Measurements from ENCODE around the gene NOL4L.

The NOL4L gene

DNA sequence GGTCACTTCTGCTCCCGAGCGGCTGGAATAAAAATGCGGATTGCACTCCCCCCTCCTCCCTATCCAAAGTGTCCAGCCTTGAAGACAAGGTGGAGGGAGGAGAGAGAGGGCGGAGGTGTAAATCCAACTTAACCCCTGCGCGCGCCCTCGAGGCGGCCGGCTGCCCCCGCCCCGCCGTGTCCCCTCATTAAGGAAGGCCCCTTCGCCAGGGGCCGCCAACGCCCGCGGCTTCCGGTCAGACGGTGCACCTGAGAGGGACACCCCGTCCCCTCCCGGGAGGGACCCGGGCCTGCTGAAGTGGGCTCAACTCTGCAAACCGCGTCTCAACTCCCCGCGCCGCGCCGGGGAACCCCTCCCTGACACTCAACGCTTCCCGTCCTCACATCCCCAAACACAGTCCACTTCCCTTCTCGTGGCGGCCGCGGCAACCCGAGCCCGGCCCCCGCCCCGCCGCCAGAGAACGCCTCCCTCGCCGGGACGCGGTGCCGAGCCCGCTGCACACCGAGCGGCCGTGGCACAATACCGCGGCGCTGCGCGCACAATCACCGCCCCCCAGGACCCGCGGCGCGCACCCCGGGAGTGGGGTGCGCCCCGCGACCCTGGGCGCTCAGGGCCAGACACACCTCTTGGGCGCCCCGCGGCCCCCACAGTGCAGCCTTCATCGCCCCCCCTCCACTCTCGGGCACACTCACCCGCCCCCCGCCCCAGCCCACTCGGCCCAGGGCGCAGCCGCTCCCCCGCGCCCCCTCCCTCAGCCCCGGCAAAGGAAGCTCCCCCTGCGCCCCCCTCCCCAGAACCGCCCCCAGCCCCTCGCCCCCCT, 102.5 kb downstream of the NOL4L start:
- peak; percentile 18 to 75 (median 65) for DNase-seq

DNA sequence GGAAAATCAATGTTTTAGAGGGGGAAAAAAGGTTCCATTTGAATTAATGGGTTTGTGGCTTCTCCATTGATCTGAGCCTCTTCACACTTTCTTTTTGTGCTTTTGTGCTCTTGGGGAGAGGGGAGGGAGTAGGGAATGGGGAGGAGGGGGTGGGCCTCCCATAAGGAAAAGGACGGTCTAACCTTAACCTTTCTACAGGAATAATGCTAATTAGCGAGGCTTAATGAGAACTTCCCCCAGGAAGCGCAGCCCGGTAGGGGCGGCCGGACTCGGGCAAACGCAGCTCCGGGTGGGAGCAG, 103.0 kb downstream of the NOL4L start:
- DNase-seq: no peak

GRCh38 chr20:32481311-32482142, 103.6 kb downstream of the NOL4L start:
- peak in 2 of 3 experiments; percentile 21 to 64 for DNase-seq

DNA sequence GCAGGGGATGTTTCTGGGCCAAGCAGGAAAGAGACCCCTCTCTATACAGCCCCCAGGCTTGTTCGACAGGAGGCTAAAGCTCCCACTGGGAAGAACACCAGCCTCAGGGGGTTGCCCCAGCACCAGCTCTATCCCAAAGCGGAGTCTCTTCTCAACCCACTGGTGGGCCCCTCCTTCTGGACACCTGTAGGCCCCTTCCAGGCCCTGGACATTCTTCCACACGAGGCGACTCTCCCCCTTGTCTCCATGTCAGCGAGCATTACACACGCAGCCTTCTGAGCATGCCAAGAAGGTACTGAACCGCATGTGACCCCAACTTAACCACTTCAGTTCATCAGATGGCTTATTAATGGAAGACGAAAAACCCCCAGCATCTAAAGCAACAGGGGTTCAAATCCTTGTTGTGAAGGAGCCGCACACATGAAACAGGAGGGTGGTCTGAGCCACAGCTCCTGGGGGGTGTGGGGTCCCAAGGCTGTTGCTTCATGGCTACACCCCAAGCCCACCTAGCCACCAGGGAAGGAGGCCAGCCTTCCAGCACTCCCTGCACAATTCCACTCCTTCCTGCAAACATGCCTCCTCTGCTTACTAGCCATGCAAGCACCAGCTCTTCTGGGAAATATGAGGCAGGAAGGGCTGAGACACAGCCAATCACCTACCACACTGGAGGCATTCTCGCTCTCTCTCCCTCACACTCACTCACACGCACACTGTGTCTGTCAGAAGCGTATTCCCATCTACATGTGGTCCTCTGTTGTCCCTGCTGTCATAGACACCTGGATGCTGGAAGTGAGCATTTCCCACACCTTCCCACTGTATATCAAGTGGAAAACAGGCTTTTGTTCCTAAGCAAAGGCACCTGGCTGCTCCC, 104.5 kb downstream of the NOL4L start:
- no peak for DNase-seq

- no peak for DNase-seq
Observed at GRCh38 chr20:32479697-32480171, 105.4 kb downstream of the NOL4L start.

GRCh38 chr20:32479012-32479411, 106.1 kb downstream of the NOL4L start:
- DNase-seq: no peak

GRCh38 chr20:32478576-32478975, 106.6 kb downstream of the NOL4L start:
- DNase-seq: no peak

DNA sequence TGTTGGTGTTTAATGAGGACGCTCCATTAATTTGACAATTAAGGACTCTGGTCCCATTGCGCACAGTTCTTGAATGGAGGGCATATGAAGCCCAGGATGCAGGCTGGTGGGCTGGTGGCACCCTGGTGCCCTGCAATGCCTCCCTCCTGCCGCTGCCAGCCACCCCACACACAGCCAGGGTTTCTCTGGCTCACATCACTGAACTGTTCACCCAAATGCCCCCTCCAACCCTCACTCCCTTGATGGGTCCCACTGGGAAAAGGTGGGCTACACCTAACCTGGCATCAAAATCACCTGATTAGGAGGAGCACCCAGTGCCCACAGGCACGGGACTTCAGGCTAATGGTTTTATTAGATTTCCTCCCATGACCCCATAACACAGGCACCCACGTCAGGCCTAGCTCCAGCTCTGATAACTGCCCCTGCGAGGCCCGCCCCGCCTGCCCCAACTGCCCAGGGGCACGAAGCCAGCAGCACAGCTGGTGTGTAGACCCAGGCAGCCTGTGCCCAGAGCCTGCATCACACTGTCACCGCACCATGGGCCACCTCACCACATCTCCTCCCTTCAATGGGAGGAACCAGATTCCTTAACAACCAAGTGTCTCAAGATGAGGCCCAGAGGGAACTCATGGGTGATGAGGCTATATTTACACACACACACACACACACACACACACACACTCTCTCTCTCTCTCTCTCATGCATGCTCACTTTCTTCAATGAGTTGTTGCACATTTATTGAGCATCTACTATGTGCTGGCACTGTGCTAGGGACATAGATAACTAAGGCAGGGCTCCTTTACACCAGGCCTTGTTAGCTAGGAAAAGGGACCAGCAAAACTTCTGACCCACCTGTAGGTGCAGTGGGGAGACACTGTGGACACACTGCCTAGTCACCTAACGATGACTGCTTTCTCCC, 107.3 kb downstream of the NOL4L start:
- no peak for DNase-seq

DNA sequence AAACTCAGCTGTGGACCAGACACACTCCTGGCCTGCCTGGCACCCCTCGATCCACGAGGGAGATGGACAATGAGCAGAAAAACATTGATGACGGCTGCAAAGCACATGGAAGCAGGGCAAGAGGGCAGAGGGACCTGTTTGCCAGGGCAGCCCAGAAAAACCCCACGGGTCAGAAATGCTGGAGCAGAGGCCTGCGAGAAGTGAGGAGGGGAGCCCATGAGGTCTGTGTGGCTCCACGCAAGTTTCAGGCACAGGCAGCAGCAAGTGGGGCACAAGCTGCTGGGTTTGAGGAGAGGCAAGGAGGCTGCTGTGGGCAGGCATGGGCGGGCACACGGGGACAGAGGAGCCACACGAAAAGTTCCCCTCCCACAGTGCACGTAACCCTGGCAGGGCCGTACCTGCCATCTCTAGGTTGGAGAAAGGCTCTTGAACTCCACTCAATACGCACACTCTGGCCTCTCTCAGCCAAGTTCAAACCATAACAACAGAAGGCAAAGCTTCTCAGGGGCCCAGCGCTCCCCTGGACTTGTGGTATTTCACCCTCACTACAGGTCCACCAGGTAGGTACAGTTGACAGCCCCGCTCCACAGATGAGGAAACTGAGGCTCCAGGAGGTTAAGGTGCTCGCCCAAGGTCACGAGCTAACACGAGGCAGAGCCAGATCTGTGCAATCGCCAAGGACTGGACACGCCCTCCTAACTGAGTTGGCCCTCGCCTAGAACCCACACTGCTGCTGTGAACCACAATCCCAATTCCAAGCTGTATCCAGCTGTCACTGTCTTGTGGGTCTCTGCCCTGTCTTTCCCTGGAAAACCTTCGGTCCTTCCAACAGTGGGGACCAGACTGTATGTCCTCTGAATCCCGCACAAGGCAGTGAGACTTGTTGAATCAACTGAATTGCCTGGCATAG, 108.2 kb downstream of the NOL4L start:
- no peak for DNase-seq

GRCh38 chr20:32474967-32475811, 109.9 kb downstream of the NOL4L start:
- DNase-seq: peak in 1 of 3 experiments; percentile 44

GRCh38 chr20:32474717-32474966, 110.5 kb downstream of the NOL4L start:
- no peak for DNase-seq

DNA sequence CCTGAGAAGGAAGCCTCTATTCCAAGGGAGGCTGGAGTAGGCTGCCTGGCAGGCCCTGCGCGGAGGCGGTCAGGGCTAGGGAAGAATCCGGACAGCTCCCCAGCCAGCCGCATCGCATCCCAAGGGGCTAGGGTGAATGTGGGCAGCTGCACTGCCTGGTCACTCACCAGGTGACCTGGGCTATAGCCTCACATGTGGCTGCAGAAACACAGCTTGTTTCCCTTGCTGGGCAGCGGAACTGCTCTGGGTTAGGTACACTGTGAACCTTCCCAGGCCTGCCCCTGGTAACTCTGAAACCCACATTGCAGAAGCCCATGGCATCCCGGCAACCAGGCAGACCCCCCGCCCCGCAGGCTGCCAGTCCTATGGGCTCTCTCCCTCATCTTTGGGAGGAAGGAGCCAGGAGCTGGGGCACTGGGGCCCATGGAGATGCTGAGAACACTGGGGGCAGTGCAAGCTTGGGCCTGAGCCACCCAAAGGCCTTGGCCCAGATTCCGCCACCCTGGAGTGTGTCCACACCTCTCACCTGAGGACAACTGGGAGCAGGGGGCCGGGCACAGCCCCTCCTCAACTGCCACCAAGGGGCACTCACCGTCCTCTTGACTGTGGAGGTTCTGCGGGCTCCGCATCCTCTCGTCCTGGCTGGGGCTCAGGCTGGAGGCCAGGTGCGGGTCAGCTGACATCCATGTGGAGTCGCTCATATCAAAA, 111.0 kb downstream of the NOL4L start:
- DNase-seq: no peak

DNA sequence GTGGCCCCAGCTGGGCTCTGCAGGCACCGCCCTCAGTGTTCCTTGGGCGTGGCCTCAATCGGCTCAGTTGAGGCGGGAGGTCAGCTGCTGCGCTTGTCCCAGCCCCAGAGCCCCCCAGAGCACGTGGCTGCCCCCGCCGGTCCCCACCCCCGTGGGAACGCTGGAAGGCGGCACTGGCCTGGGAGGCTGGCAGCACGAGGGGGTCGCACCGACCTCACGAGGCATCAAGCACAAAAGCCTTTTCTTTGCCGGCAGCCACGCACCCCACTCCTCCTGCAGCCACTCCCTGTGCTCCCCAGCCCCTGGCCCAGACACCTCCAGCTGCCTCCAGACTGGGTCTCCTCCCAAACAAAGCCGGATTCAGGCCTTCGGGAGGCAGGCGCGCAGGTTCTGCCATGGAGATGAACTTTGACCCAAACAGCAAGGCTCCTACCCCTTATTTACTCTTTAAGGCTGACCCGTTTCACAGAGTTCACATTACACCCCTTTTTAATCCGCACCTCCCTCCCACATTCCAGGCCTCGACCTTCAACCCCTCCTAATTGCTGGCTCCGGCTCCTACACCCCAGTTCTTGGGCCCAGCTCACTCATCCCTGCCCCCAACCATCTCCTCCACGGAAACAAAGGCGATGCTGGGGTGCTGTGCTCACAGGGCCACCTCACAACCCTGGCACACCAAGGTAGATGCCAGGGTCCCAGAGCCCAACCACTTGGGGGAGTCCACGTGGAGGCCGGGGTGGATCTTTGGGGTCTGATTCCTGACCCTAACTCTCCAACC, 111.7 kb downstream of the NOL4L start:
- no peak for DNase-seq

DNA sequence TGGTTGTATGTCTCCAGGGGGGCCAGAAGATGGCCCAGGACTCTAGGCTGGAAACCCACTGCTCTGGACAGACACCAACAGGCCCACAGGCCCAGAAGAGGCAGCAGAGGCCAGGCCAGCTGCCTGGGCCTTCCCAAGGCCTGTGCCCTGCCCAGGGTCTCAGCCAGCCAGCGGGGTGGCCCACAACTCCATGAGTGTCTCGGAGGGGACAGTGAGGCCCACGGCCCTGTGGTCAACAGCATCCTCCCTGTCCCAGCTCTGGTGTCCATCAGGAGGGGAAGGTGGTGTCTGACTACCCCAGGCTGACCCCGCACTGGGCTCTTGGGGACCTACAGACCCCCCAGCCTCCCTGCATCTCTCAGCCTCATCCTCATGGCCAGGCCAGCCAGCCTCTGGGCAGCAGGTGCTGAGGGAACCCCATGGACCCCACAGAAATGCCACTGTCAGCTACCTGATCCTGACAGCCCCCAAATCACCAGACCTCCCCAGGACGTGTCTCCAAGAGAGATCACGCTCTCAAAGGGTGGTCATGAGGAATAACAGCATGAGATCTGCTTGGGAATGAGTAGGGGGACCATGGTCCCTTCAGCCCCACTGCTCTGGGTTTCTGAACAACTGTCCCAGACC, 112.4 kb downstream of the NOL4L start:
- DNase-seq: no peak

- no peak for DNase-seq
Observed at GRCh38 chr20:32470940-32471339, 114.2 kb downstream of the NOL4L start.

DNA sequence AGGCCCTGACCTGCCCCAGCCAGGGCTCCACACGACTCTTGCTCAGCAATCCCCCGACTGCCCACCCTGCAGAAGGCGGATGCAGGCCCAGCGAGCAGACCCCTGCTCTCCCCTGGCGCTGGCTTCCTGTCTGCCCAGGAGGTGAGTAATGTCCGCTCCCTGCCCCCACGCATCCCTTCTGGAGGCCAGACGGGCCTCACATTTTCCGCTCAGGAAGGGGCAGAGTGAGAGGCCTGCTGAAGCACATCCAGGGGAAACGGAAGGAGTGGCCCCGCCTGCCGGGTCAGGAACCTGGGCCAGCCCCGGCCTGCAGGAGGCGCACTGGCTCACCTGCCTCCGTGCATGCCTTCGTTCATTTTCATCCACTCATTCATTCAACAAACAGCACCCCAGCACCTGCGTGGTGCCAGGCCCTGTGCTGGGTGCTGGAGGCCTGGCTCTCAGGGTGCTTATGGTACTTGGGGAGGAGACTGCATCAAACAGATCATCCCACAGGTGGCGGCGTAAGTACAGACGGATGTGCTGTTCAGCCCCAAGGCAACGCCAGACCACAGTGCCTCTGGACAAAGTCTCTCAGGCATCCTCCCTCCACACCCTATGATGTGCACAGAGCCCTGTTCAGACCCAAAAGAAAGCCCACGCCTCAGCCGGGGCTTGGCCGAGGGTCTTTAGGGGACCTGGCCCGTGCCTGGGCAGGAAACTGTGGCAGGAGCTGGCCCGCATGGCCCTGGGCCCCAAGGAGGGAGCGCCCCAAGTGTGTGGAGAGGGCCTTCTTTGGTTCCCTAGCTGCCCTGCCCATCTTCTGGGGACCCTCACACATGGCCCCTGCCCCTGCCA, 114.9 kb downstream of the NOL4L start:
- DNase-seq: peak in 2 of 3 experiments; percentile 8 to 46

- DNase-seq: no peak
Observed at GRCh38 chr20:32468860-32469259, 116.3 kb downstream of the NOL4L start.

All from NCI-H1417 (cell line).